SK-N-MC (cell line): ENCODE data around the gene MYT1.

Source experiments
- EZH2 ChIP-seq: fragments of 200-600 bp; sonication (generic); IDR thresholded peaks from one replicate; pipeline ENCODE4 v1.6.1; 2017; ENCODE audit warnings: antibody characterized with exemption
- FOXP2 ChIP-seq: optimal IDR thresholded peaks from 2 replicates; pipeline ENCODE3; 2011; ENCODE audit warnings: mild to moderate bottlenecking, moderate library complexity; ENCODE audit not compliant: insufficient read depth; ENCODE audit errors: extremely low read length, control extremely low read depth
- POLR2AphosphoS5 ChIP-seq: IDR thresholded peaks from 2 replicates; pipeline ENCODE4 v1.6.1; 2012; ENCODE audit warnings: mild to moderate bottlenecking, low read depth, low read length, borderline replicate concordance

DNA sequence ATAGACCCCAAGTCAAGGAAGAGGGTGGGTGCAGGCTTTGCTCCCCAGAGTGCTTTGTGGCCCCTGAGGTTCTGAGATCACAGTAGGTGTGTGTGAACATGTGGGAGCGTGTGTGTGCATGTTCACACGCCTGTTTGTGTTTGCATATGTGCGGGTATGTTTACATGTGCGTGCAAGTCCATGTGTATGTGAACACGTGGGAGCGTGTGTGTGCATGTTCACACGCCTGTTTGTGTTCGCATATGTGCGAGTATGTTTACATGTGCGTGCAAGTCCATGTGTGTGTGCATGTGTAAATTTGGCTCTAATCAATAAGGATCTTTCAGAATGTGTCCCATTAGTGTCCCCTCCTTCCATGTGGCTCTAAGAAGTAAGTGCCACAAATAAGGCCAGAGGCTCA lies 49.9 kb downstream of the MYT1 start:
- TF ChIP-seq POLR2AphosphoS5: no peak
- TF ChIP-seq EZH2: no peak
- no peak for TF ChIP-seq FOXP2
